ENCODE results near the gene TMEM161B.
"Not testable (repeated sequence)": the region's sequence is repeated elsewhere in the genome, so short reads cannot be mapped to it uniquely, and the experiment has no call there.

Gene TMEM161B

GRCh38 chr5:88177486-88177885 is 91.2 kb downstream of the TMEM161B start:
- not testable (repeated sequence) for DNase-seq

GRCh38 chr5:88172847-88173758 is 95.5 kb downstream of the TMEM161B start:
- no peak for DNase-seq

GRCh38 chr5:88159591-88159990 is 109.1 kb downstream of the TMEM161B start:
- DNase-seq: no peak

GRCh38 chr5:88158056-88158455 is 110.6 kb downstream of the TMEM161B start:
- no peak for DNase-seq

- DNase-seq: no peak
These were observed 113.8 kb downstream of the TMEM161B start for GRCh38 chr5:88154891-88155290.

- DNase-seq: no peak
These were observed 117.9 kb downstream of the TMEM161B start for GRCh38 chr5:88150747-88151146.

- no peak for DNase-seq
These were observed 122.8 kb downstream of the TMEM161B start for GRCh38 chr5:88145611-88146467.

GRCh38 chr5:88145221-88145610 is 123.4 kb downstream of the TMEM161B start:
- DNase-seq: no peak
